ENCODE results near the gene CEP57L1. TPM values are rescaled to one million over a fixed set of nuclear protein-coding genes. Genes with fewer than 3 reads are reported as not detected.
"Not testable (repeated sequence)": the region's sequence is repeated elsewhere in the genome, so short reads cannot be mapped to it uniquely, and the experiment has no call there.

The CEP57L1 gene
- total RNA-seq, 1 experiment from 2014 or later = 8.4 TPM

GRCh38 chr6:109139109-109139508 is 43.8 kb downstream of the CEP57L1 start:
- H3K27me3 Mint-ChIP-seq (ENCODE audit: low read depth) = no peaks in the 10 kb centered on the region
- H3K4me3 Mint-ChIP-seq = no peak overlapping the region
- no peaks in the 10 kb centered on the region for H3K23me2 ChIP-seq (ENCODE audit: insufficient read length, low read depth, low read length, poor library complexity, severe bottlenecking)
- H3K9ac ChIP-seq (ENCODE audit: extremely low read depth, insufficient read length, low read length) = no peak overlapping the region
- no peak overlapping the region for H2BK15ac ChIP-seq (ENCODE audit: low read depth, low read length)
- no peak overlapping the region for H3T11ph ChIP-seq (ENCODE audit: low read length)
- H4K5ac ChIP-seq (ENCODE audit: insufficient read length, low read depth, low read length) = no peak overlapping the region
- H2BK12ac ChIP-seq (ENCODE audit: insufficient read length, low read depth, low read length) = no peak overlapping the region
- H2AK5ac ChIP-seq (ENCODE audit: insufficient read length, low read length) = no peak overlapping the region
- H4K20me1 ChIP-seq (ENCODE audit: control insufficient read depth, insufficient read depth, insufficient read length) = no peaks in the 10 kb centered on the region
- no peak for TF ChIP-seq CTCF (conservative IDR thresholded peaks at IDR 0.05)
- no peak overlapping the region for H3K4ac ChIP-seq (ENCODE audit: low read depth, low read length)
- no peak overlapping the region for H4K8ac ChIP-seq (replicated peaks; ENCODE audit: insufficient read length, low read depth, low read length)
- no peaks in the 10 kb centered on the region for H3K27me3 ChIP-seq (ENCODE audit: insufficient read depth, low read length)
- H3K27ac Mint-ChIP-seq = peak overlapping the region in 1 of 3 experiments; percentile 17; a peak in 1 of 7 replicates
- H3K4me1 Mint-ChIP-seq = peaks cover 2 to 7% of the 10 kb centered on the region in 2 experiments; a peak in 2 of 4 replicates
- no peaks in the 10 kb centered on the region for H3K9me3 ChIP-seq (ENCODE audit: control insufficient read depth, low read depth, low read length)
- no CpG with 5 or more reads among the region's 6 CpGs for WGBS (ENCODE audit: extremely low coverage, insufficient read length, low lambda C conversion rate)
- no peak overlapping the region for H3K27ac ChIP-seq (ENCODE audit: insufficient read length, low read depth, low read length)
- no peak overlapping the region for H2BK5ac ChIP-seq (ENCODE audit: insufficient read length, low read length)
- H3K18ac ChIP-seq (ENCODE audit: insufficient read length, low read depth, low read length) = no peak overlapping the region
- no peak overlapping the region for H4K91ac ChIP-seq (ENCODE audit: insufficient read length, low read depth, low read length)
- DNase-seq = no peak
- no peak overlapping the region for H2BK20ac ChIP-seq (ENCODE audit: low read depth, low read length, poor library complexity, severe bottlenecking)
- no peak overlapping the region for H3K23ac ChIP-seq (ENCODE audit: insufficient read length, low read depth, low read length)
- no peaks in the 10 kb centered on the region for H3K79me2 ChIP-seq (ENCODE audit: insufficient read depth, low read length)
- H3K56ac ChIP-seq (ENCODE audit: insufficient read length, low read depth, low read length) = no peak overlapping the region
- no peaks in the 10 kb centered on the region for H3K4me1 ChIP-seq (ENCODE audit: insufficient read depth, low read length)
- no peak overlapping the region for H2BK120ac ChIP-seq (ENCODE audit: low read depth, low read length, poor library complexity, severe bottlenecking)
- H3K79me1 ChIP-seq (ENCODE audit: insufficient read depth, low read depth, low read length, poor library complexity, severe bottlenecking) = no peaks in the 10 kb centered on the region
- H2AFZ ChIP-seq (ENCODE audit: low read length) = no peak overlapping the region
- H3K36me3 Mint-ChIP-seq (ENCODE audit: insufficient read depth in 1 of 3, low read depth in 3 of 3) = peaks cover 5 to 10% (median 6%) of the 10 kb centered on the region in 3 experiments
- no peaks in the 10 kb centered on the region; a peak in 3 of 5 replicates for H3K9me3 Mint-ChIP-seq
- H3K14ac ChIP-seq (ENCODE audit: insufficient read depth, low read length) = no peak overlapping the region
- no peak overlapping the region for H3K4me2 ChIP-seq (ENCODE audit: insufficient read depth, insufficient read length, low read length)

GRCh38 chr6:109142067-109142466 is 46.8 kb downstream of the CEP57L1 start:
- not testable (repeated sequence) for H3K56ac ChIP-seq (ENCODE audit: insufficient read length, low read depth, low read length); H2BK20ac ChIP-seq (ENCODE audit: low read depth, low read length, poor library complexity, severe bottlenecking); H4K20me1 ChIP-seq (ENCODE audit: control insufficient read depth, insufficient read depth, insufficient read length); H3K4me1 Mint-ChIP-seq; H3K79me2 ChIP-seq (ENCODE audit: insufficient read depth, low read length); H3K79me1 ChIP-seq (ENCODE audit: insufficient read depth, low read depth, low read length, poor library complexity, severe bottlenecking); H3K9me3 Mint-ChIP-seq; H4K5ac ChIP-seq (ENCODE audit: insufficient read length, low read depth, low read length); H3K9ac ChIP-seq (ENCODE audit: extremely low read depth, insufficient read length, low read length); DNase-seq; H3K27me3 Mint-ChIP-seq (ENCODE audit: low read depth); H3K27ac ChIP-seq (ENCODE audit: insufficient read length, low read depth, low read length); H3K36me3 Mint-ChIP-seq (ENCODE audit: insufficient read depth in 1 of 3, low read depth in 3 of 3); H3K4me2 ChIP-seq (ENCODE audit: insufficient read depth, insufficient read length, low read length); H3K27ac Mint-ChIP-seq; H2AFZ ChIP-seq (ENCODE audit: low read length); H3K4ac ChIP-seq (ENCODE audit: low read depth, low read length); H4K91ac ChIP-seq (ENCODE audit: insufficient read length, low read depth, low read length); H2BK120ac ChIP-seq (ENCODE audit: low read depth, low read length, poor library complexity, severe bottlenecking); H3K27me3 ChIP-seq (ENCODE audit: insufficient read depth, low read length); H3K4me3 Mint-ChIP-seq; H2BK5ac ChIP-seq (ENCODE audit: insufficient read length, low read length); H2BK12ac ChIP-seq (ENCODE audit: insufficient read length, low read depth, low read length); H3K23me2 ChIP-seq (ENCODE audit: insufficient read length, low read depth, low read length, poor library complexity, severe bottlenecking); H2AK5ac ChIP-seq (ENCODE audit: insufficient read length, low read length); H3K9me3 ChIP-seq (ENCODE audit: control insufficient read depth, low read depth, low read length); H3K23ac ChIP-seq (ENCODE audit: insufficient read length, low read depth, low read length); H3K14ac ChIP-seq (ENCODE audit: insufficient read depth, low read length); H4K8ac ChIP-seq (replicated peaks; ENCODE audit: insufficient read length, low read depth, low read length); H3K4me1 ChIP-seq (ENCODE audit: insufficient read depth, low read length); H3T11ph ChIP-seq (ENCODE audit: low read length); H2BK15ac ChIP-seq (ENCODE audit: low read depth, low read length); H3K18ac ChIP-seq (ENCODE audit: insufficient read length, low read depth, low read length)
